Measurements from ENCODE around the gene TADA2B.

DNA sequence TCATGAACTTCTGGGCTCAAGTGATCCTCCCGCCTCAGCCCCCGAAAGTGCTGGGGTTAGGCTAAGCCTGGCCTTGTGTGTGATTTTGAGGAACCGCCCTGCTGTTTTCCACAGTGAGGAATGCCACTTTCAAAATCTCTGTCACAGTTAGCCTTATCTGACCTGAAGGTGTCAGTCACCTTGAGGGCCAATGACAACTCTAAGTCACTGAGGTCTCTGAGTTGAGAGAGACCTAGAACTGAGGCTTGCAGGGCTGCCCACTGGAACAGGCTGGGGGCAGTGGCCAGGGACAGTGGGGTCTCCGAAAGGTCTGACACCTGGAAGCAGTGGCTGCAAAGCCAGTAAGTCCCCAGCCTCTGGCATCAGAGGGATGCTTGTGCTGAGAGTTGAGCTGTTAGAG lies 6.1 kb downstream of the TADA2B start:
- TF ChIP-seq, protein P1, sequence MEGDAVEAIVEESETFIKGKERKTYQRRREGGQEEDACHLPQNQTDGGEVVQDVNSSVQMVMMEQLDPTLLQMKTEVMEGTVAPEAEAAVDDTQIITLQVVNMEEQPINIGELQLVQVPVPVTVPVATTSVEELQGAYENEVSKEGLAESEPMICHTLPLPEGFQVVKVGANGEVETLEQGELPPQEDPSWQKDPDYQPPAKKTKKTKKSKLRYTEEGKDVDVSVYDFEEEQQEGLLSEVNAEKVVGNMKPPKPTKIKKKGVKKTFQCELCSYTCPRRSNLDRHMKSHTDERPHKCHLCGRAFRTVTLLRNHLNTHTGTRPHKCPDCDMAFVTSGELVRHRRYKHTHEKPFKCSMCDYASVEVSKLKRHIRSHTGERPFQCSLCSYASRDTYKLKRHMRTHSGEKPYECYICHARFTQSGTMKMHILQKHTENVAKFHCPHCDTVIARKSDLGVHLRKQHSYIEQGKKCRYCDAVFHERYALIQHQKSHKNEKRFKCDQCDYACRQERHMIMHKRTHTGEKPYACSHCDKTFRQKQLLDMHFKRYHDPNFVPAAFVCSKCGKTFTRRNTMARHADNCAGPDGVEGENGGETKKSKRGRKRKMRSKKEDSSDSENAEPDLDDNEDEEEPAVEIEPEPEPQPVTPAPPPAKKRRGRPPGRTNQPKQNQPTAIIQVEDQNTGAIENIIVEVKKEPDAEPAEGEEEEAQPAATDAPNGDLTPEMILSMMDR (IDR thresholded peaks at IDR 0.05), result no peak
- no peak for TF ChIP-seq ZFX (IDR thresholded peaks at IDR 0.05; ENCODE audit: borderline replicate concordance)
